Central memory CD8-positive, alpha-beta T cell (primary cell): ENCODE data around the gene AHSA1.

Experiments used
- ATAC-seq: fragments of 150-1000 bp; cut with Tn5 transposase; replicated peaks from 2 replicates; pipeline ENCODE4 v1.10.0; 2022; ENCODE audit warnings: mild to moderate bottlenecking, moderate FRiP score, moderate number of reproducible peaks; ENCODE audit not compliant: poor library complexity, severe bottlenecking; ENCODE audit errors: extremely low read depth
- DNase-seq, 2 donors: peaks; one replicate each; pipeline ENCODE4 v3.0.0; 2021; ENCODE audit warnings: low spot score in 2 of 2
- H3K27ac Mint-ChIP-seq: one replicate; pipeline ENCODE4 v1.8.0; 2022; ENCODE audit warnings: low read depth, mild to moderate bottlenecking, moderate library complexity, mixed read lengths
- H3K27me3 Mint-ChIP-seq: one replicate; pipeline ENCODE4 v1.8.0; 2022; ENCODE audit warnings: mixed read lengths
- H3K36me3 Mint-ChIP-seq: one replicate; pipeline ENCODE4 v1.8.0; 2022; ENCODE audit warnings: mild to moderate bottlenecking, moderate library complexity, mixed read lengths; ENCODE audit not compliant: insufficient read depth
- H3K4me1 Mint-ChIP-seq: one replicate; pipeline ENCODE4 v1.8.0; 2022; ENCODE audit warnings: mixed read lengths
- H3K4me3 Mint-ChIP-seq: one replicate; pipeline ENCODE4 v1.8.0; 2022; ENCODE audit warnings: mild to moderate bottlenecking, moderate library complexity, mixed read lengths
- H3K9me3 Mint-ChIP-seq: one replicate; pipeline ENCODE4 v1.8.0; 2022; ENCODE audit warnings: mixed read lengths

Gene AHSA1

GRCh38 chr14:77503138-77503537 is 45.2 kb downstream of the AHSA1 start:
- no peak for ATAC-seq
- H3K4me3 Mint-ChIP-seq: no peak overlapping the region
- H3K27ac Mint-ChIP-seq: no peak overlapping the region
- no peak for DNase-seq
- peaks cover 5% of the 10 kb centered on the region for H3K9me3 Mint-ChIP-seq
- H3K4me1 Mint-ChIP-seq: no peaks in the 10 kb centered on the region
- H3K27me3 Mint-ChIP-seq: peaks cover 18% of the 10 kb centered on the region
- H3K36me3 Mint-ChIP-seq: peaks cover 9% of the 10 kb centered on the region

- Mint-ChIP-seq H3K4me1 (no peaks in the 10 kb centered on the region), H3K27ac (no peak overlapping the region), H3K4me3 (no peak overlapping the region), H3K9me3 (peaks cover 5% of the 10 kb centered on the region), H3K36me3 (peaks cover 12% of the 10 kb centered on the region), H3K27me3 (peaks cover 8% of the 10 kb centered on the region)
- no peak for DNase-seq
- ATAC-seq: no peak
Measured at GRCh38 chr14:77505031-77505430, 47.1 kb downstream of the AHSA1 start.

- ATAC-seq (no peak), DNase-seq (no peak)
- H3K36me3 Mint-ChIP-seq: peaks cover 27% of the 10 kb centered on the region
- no peaks in the 10 kb centered on the region for H3K4me1 Mint-ChIP-seq
- no peak overlapping the region for H3K4me3 Mint-ChIP-seq
- H3K9me3 Mint-ChIP-seq: peaks cover 5% of the 10 kb centered on the region
- no peak overlapping the region for H3K27ac Mint-ChIP-seq
- H3K27me3 Mint-ChIP-seq: no peaks in the 10 kb centered on the region
Measured at GRCh38 chr14:77507762-77508161, 49.9 kb downstream of the AHSA1 start.

- Mint-ChIP-seq H3K4me3 (no peak overlapping the region), H3K9me3 (peaks cover 2% of the 10 kb centered on the region), H3K27ac (no peak overlapping the region), H3K36me3 (peaks cover 27% of the 10 kb centered on the region), H3K4me1 (no peaks in the 10 kb centered on the region), H3K27me3 (no peaks in the 10 kb centered on the region)
- DNase-seq (no peak), ATAC-seq (no peak)
Measured at GRCh38 chr14:77508249-77508648, 50.4 kb downstream of the AHSA1 start.

GRCh38 chr14:77508876-77509275 is 51.0 kb downstream of the AHSA1 start:
- H3K27ac Mint-ChIP-seq: no peak overlapping the region
- H3K9me3 Mint-ChIP-seq: no peaks in the 10 kb centered on the region
- peaks cover 27% of the 10 kb centered on the region for H3K36me3 Mint-ChIP-seq
- DNase-seq (no peak), ATAC-seq (no peak)
- H3K4me3 Mint-ChIP-seq: no peak overlapping the region
- no peaks in the 10 kb centered on the region for H3K4me1 Mint-ChIP-seq
- no peaks in the 10 kb centered on the region for H3K27me3 Mint-ChIP-seq

GRCh38 chr14:77509366-77509765 is 51.5 kb downstream of the AHSA1 start:
- Mint-ChIP-seq H3K9me3 (no peaks in the 10 kb centered on the region), H3K4me1 (no peaks in the 10 kb centered on the region), H3K4me3 (no peak overlapping the region), H3K27me3 (no peaks in the 10 kb centered on the region), H3K36me3 (peaks cover 27% of the 10 kb centered on the region), H3K27ac (no peak overlapping the region)
- ATAC-seq (no peak), DNase-seq (no peak)

- Mint-ChIP-seq H3K36me3 (peaks cover 39% of the 10 kb centered on the region), H3K27ac (no peak overlapping the region), H3K4me3 (no peak overlapping the region), H3K9me3 (no peaks in the 10 kb centered on the region), H3K4me1 (no peaks in the 10 kb centered on the region), H3K27me3 (no peaks in the 10 kb centered on the region)
- DNase-seq (no peak), ATAC-seq (no peak)
Measured at GRCh38 chr14:77511486-77512162, 53.7 kb downstream of the AHSA1 start.

GRCh38 chr14:77516126-77516525 is 58.2 kb downstream of the AHSA1 start:
- H3K4me1 Mint-ChIP-seq: no peaks in the 10 kb centered on the region
- DNase-seq (no peak), ATAC-seq (no peak)
- no peaks in the 10 kb centered on the region for H3K9me3 Mint-ChIP-seq
- H3K4me3 Mint-ChIP-seq: no peak overlapping the region
- no peak overlapping the region for H3K27ac Mint-ChIP-seq
- no peaks in the 10 kb centered on the region for H3K27me3 Mint-ChIP-seq
- H3K36me3 Mint-ChIP-seq: peaks cover 54% of the 10 kb centered on the region
